Spleen (tissue), 11 donors: Measurements from ENCODE around the gene ARHGEF12. TPM values are rescaled to one million over a fixed set of nuclear protein-coding genes. Genes with fewer than 3 reads are reported as not detected.

Source experiments
- DNase-seq: peaks from one replicate; pipeline ENCODE4 v3.0.0-alpha.2; 2020
- H3K27ac ChIP-seq, 8 donors: fragments of 200-600 bp; sonication (generic) in 7 of 8; 1 replicate in 4 of 8; 2 replicates in 4 of 8; pipeline versions ENCODE4 v1.5.0 to v1.8.0; 2016 to 2021; ENCODE audit warnings: inconsistent platforms in 4 of 8, mild to moderate bottlenecking in 4 of 8, moderate library complexity in 1 of 8
- H3K27me3 ChIP-seq, 7 donors: fragments of 200-600 bp; sonication (generic) in 6 of 7; replicated peaks in 1 of 7; 1 replicate in 4 of 7; 2 replicates in 3 of 7; pipeline versions ENCODE4 v1.5.0 to v1.8.0; 2016 to 2021; ENCODE audit warnings: inconsistent platforms in 3 of 7, mild to moderate bottlenecking in 1 of 7
- H3K36me3 ChIP-seq, 6 donors: fragments of 200-600 bp; sonication (generic) in 5 of 6; 1 replicate in 4 of 6; 2 replicates in 2 of 6; pipeline versions ENCODE4 v1.5.0 to v1.8.0; 2016 to 2021; ENCODE audit warnings: inconsistent platforms in 2 of 6
- H3K4me1 ChIP-seq, 6 donors: fragments of 200-600 bp; sonication (generic) in 5 of 6; 1 replicate in 3 of 6; 2 replicates in 3 of 6; pipeline versions ENCODE4 v1.5.0 to v1.8.0; 2016 to 2021; ENCODE audit warnings: inconsistent platforms in 3 of 6
- H3K4me3 ChIP-seq, 8 donors: fragments of 200-600 bp; sonication (generic) in 7 of 8; 1 replicate in 4 of 8; 2 replicates in 4 of 8; pipeline versions ENCODE4 v1.5.0 to v1.8.0; 2016 to 2021; ENCODE audit warnings: inconsistent platforms in 4 of 8, mild to moderate bottlenecking in 4 of 8, moderate library complexity in 2 of 8
- H3K9me3 ChIP-seq, 8 donors: fragments of 200-600 bp; sonication (generic) in 7 of 8; 1 replicate in 4 of 8; 2 replicates in 4 of 8; pipeline versions ENCODE4 v1.5.0 to v1.8.0; 2016 to 2021; ENCODE audit warnings: inconsistent platforms in 4 of 8
- CTCF ChIP-seq, 11 experiments: fragments of 200-600 bp in 7 of 11; fragments of 450-650 bp in 4 of 11; sonication (generic) in 4 of 11; IDR thresholded peaks in 8 of 11; conservative IDR thresholded peaks in 3 of 11; 1 replicate in 7 of 11; 2 replicates in 4 of 11; pipeline versions ENCODE4 v1.4.0 to v1.8.0; 2016 to 2021; ENCODE audit warnings: antibody characterized with exemption in 11 of 11, inconsistent platforms in 4 of 11, mild to moderate bottlenecking in 1 of 11
- POLR2A ChIP-seq, 3 donors: fragments of 450-650 bp; IDR thresholded peaks; one replicate each; pipeline ENCODE4 v1.5.1; 2017; ENCODE audit warnings: antibody characterized with exemption in 3 of 3, mild to moderate bottlenecking in 1 of 3
- POLR2AphosphoS5 ChIP-seq, 3 donors: sonication (generic); formaldehyde crosslinking; IDR thresholded peaks; one replicate each; pipeline ENCODE4 v1.5.1; 2017; ENCODE audit warnings: antibody characterized with exemption in 3 of 3
- WGBS, 5 donors: extraction: QIAGEN DNeasy Blood & Tissue Kit in 3 of 5; methylation state at CpG; one replicate each; pipeline versions ENCODE4 v1.1.5 to v1.1.7; 2013 to 2018; 5-methylcytosine and 5-hydroxymethylcytosine counted together
- intact Hi-C: fragments of 100-400 bp; cut with DNase I; formaldehyde crosslinking; loops from one replicate; pipeline ENCODE4 v1.15.0; 2023; ENCODE audit warnings: low total_unique reads
- polyA plus RNA-seq, 3 donors: library from polyadenylated mRNA; stranded (reverse); fragments of 200-250 nt; gene quantifications; one replicate each; pipeline ENCODE4 v1.2.1, GENCODE V29; 2013
- total RNA-seq, 7 donors: library from RNA; depleted of rRNA in 3 of 7; stranded (reverse); fragments of >200 nt in 3 of 7; fragmentation: NEBNext Ultra II Directional in 4 of 7; extraction: Animal tissue kit (Norgen Biotek cat#: 25700) in 4 of 7; gene quantifications; one replicate each; pipeline versions ENCODE4 v1.1.0 to v1.2.1, GENCODE V29; 2016 to 2021
- donor health status: healthy with polysubstance abuse.
- donor health status: DM: no; HTN: no; CAD: no; lungs with moderate emphysema.
- donor health status: DM: no; HTN: no; CAD: no.
- donor health status: Bipolar disorder and iron deficiency.
- donor health status: healthy.
- donor health status: DM: no; HTN: no; CAD: no.
- donor health status: DM: yes; HTN: yes; CAD: no.

ARHGEF12 gene
- total and polyA plus RNA-seq, 10 donors, result 5.6 to 122 (median 88.6) TPM

- no peak for TF ChIP-seq POLR2AphosphoS5 (IDR thresholded peaks at IDR 0.05)
- TF ChIP-seq POLR2A (IDR thresholded peaks at IDR 0.05), result no peak
- no peak for TF ChIP-seq CTCF (IDR thresholded peaks at IDR 0.05 in 8 of 11, conservative IDR thresholded peaks at IDR 0.05 in 3 of 11)
- Histone ChIP-seq H3K9me3 (no peaks in the 10 kb centered on the region), H3K4me1 (peaks cover 0 to 13% (median 1%) of the 10 kb centered on the region in 6 donors), H3K4me3 (no peak overlapping the region), H3K27ac (no peak overlapping the region), H3K36me3 (no peaks in the 10 kb centered on the region), H3K27me3 (peaks cover 0 to 81% (median 3%) of the 10 kb centered on the region in 7 donors)
- DNase-seq, result peak; percentile 58
- 90 to 100% (median 93%) methylated on average over 5 to 9 of the region's 9 CpGs for WGBS, 5 donors
- intact Hi-C loops, result no loop called here
Measured at GRCh38 chr11:120524536-120525085, 188.4 kb downstream of the ARHGEF12 start.

- Histone ChIP-seq H3K9me3 (no peaks in the 10 kb centered on the region), H3K4me3 (no peak overlapping the region), H3K27ac (no peak overlapping the region), H3K36me3 (no peaks in the 10 kb centered on the region), H3K27me3 (peaks cover 0 to 81% (median 3%) of the 10 kb centered on the region in 7 donors), H3K4me1 (peaks cover 0 to 13% (median 1%) of the 10 kb centered on the region in 6 donors)
- WGBS, 5 donors, result 75 to 81% (median 79%) methylated on average over 14 to 16 of the region's 16 CpGs
- DNase-seq, result peak; percentile 67
- TF ChIP-seq CTCF (IDR thresholded peaks at IDR 0.05 in 8 of 11, conservative IDR thresholded peaks at IDR 0.05 in 3 of 11), result no peak
- no peak for TF ChIP-seq POLR2AphosphoS5 (IDR thresholded peaks at IDR 0.05)
- TF ChIP-seq POLR2A (IDR thresholded peaks at IDR 0.05), result no peak
- intact Hi-C loops, result no loop called here
Measured at GRCh38 chr11:120525261-120526171, 189.3 kb downstream of the ARHGEF12 start.

- 86 to 92% (median 92%) methylated on average over 10 of the region's 10 CpGs for WGBS, 5 donors
- intact Hi-C loops, result no loop called here
- Histone ChIP-seq H3K4me1 (peaks cover 0 to 13% (median 1%) of the 10 kb centered on the region in 6 donors), H3K9me3 (no peaks in the 10 kb centered on the region), H3K4me3 (no peak overlapping the region), H3K27ac (no peak overlapping the region), H3K27me3 (peaks cover 0 to 77% (median 3%) of the 10 kb centered on the region in 7 donors), H3K36me3 (no peaks in the 10 kb centered on the region)
- peak; percentile 53 for DNase-seq
- TF ChIP-seq POLR2A (IDR thresholded peaks at IDR 0.05) (no peak), POLR2AphosphoS5 (IDR thresholded peaks at IDR 0.05) (no peak), CTCF (IDR thresholded peaks at IDR 0.05 in 8 of 11, conservative IDR thresholded peaks at IDR 0.05 in 3 of 11) (no peak)
Measured at GRCh38 chr11:120526241-120526640, 190.0 kb downstream of the ARHGEF12 start.
